IMR-90 (cell line): ENCODE data around the gene BRCC3. TPM values are rescaled to one million over a fixed set of nuclear protein-coding genes. Genes with fewer than 3 reads are reported as not detected.

Source experiments
- ATAC-seq: fragments of 200-7000 bp; cut with Tn5 transposase; 2 replicates; pipeline ENCODE4 v1.9.1; 2020; ENCODE audit warnings: low read depth, mild to moderate bottlenecking, moderate library complexity
- BruUV-seq: library from RNA; stranded (reverse); fragments of 400-500 nt; replicated peaks from 2 replicates; lab custom pipeline; 2021; lab: Mats Ljungman, UMichigan
- CTCF ChIA-PET: fragments of 300-600 bp; formaldehyde crosslinking; extraction: SDS; loops from one replicate; lab custom pipeline; 2021; ENCODE audit warnings: antibody characterized with exemption; lab: Yijun Ruan, JAX
- POLR2A ChIA-PET: fragments of 300-600 bp; sonication (Branson Sonifier 250); formaldehyde crosslinking; loops from one replicate; lab custom pipeline; 2022; ENCODE audit warnings: antibody characterized with exemption; ENCODE audit not compliant: unreplicated experiment; lab: Charles Lee
- DNase-seq: peaks from one replicate; pipeline ENCODE4 v3.0.0; 2013
- H2AFZ ChIP-seq: replicated peaks from 2 replicates; pipeline ENCODE3; 2013; ENCODE audit warnings: low read length, mild to moderate bottlenecking; ENCODE audit not compliant: poor library complexity
- H2AK5ac ChIP-seq: 2 replicates; pipeline ENCODE4 v1.6.1; 2013; ENCODE audit warnings: low read depth, low read length, inconsistent platforms
- H2AK9ac ChIP-seq: replicated peaks from 2 replicates; pipeline ENCODE3; 2013; ENCODE audit warnings: mild to moderate bottlenecking, low read depth, low read length, moderate library complexity; ENCODE audit not compliant: poor library complexity
- H2BK120ac ChIP-seq: 2 replicates; pipeline ENCODE4 v1.6.1; 2013; ENCODE audit warnings: low read depth, low read length, inconsistent platforms
- H2BK15ac ChIP-seq: 3 replicates; pipeline ENCODE4 v1.6.1; 2013; ENCODE audit warnings: low read depth, low read length, inconsistent platforms
- H2BK20ac ChIP-seq: 2 replicates; pipeline ENCODE4 v1.6.1; 2013; ENCODE audit warnings: low read depth, mild to moderate bottlenecking, inconsistent platforms, low read length, moderate library complexity
- H2BK5ac ChIP-seq: 2 replicates; pipeline ENCODE4 v1.6.1; 2013; ENCODE audit warnings: mild to moderate bottlenecking, low read depth, low read length, inconsistent platforms; ENCODE audit not compliant: poor library complexity, severe bottlenecking
- H3K14ac ChIP-seq: replicated peaks from 2 replicates; pipeline ENCODE4 v1.6.1; 2013; ENCODE audit warnings: low read depth, low read length, inconsistent platforms
- H3K18ac ChIP-seq: 2 replicates; pipeline ENCODE4 v1.6.1; 2013; ENCODE audit warnings: low read depth, low read length, control low read depth
- H3K23ac ChIP-seq: 2 replicates; pipeline ENCODE4 v1.6.1; 2013; ENCODE audit warnings: low read depth, low read length, inconsistent platforms
- H3K27ac ChIP-seq: 2 replicates; pipeline ENCODE4 v1.5.1; 2013; ENCODE audit warnings: mild to moderate bottlenecking, control low read depth, low read length; ENCODE audit not compliant: insufficient read depth
- H3K27me3 ChIP-seq: 2 replicates; pipeline ENCODE4 v1.6.1; 2013; ENCODE audit warnings: low read length; ENCODE audit not compliant: control insufficient read depth, insufficient read depth
- H3K36me3 ChIP-seq: 2 replicates; pipeline ENCODE4 v1.6.1; 2013; ENCODE audit warnings: low read length, mixed read lengths; ENCODE audit not compliant: control insufficient read depth, insufficient read depth
- H3K4ac ChIP-seq: 2 replicates; pipeline ENCODE4 v1.6.1; 2013; ENCODE audit warnings: low read depth, low read length, inconsistent platforms
- H3K4me1 ChIP-seq: 2 replicates; pipeline ENCODE4 v1.6.1; 2013; ENCODE audit warnings: low read length, mixed read lengths; ENCODE audit not compliant: control insufficient read depth, insufficient read depth
- H3K4me2 ChIP-seq: 2 replicates; pipeline ENCODE4 v1.6.1; 2013; ENCODE audit warnings: low read depth, mild to moderate bottlenecking, control low read depth, low read length, moderate library complexity
- H3K4me3 ChIP-seq: 2 replicates; pipeline ENCODE4 v1.5.1; 2013; ENCODE audit warnings: low read depth, mild to moderate bottlenecking, control low read depth, low read length, moderate library complexity; ENCODE audit not compliant: insufficient read depth
- H3K56ac ChIP-seq: 2 replicates; pipeline ENCODE4 v1.6.1; 2013; ENCODE audit warnings: low read length, inconsistent platforms; ENCODE audit not compliant: insufficient read depth; ENCODE audit errors: extremely low read depth
- H3K79me1 ChIP-seq, 2 experiments: 2 replicates each; pipeline ENCODE4 v1.6.1; 2013; ENCODE audit warnings: low read length in 2 of 2, inconsistent platforms in 1 of 2, low read depth in 1 of 2
- H3K9ac ChIP-seq: 2 replicates; pipeline ENCODE4 v1.6.1; 2013; ENCODE audit warnings: low read depth, low read length, control low read depth
- H3K9me1 ChIP-seq: 2 replicates; pipeline ENCODE4 v1.6.1; 2013; ENCODE audit warnings: low read length, inconsistent platforms; ENCODE audit not compliant: insufficient read depth
- H3K9me3 ChIP-seq: 2 replicates; pipeline ENCODE4 v1.6.1; 2013; ENCODE audit warnings: low read length; ENCODE audit not compliant: control insufficient read depth, insufficient read depth
- H4K20me1 ChIP-seq: 2 replicates; pipeline ENCODE4 v1.6.1; 2013; ENCODE audit warnings: low read length, inconsistent platforms; ENCODE audit not compliant: insufficient read depth
- H4K5ac ChIP-seq: 2 replicates; pipeline ENCODE4 v1.6.1; 2013; ENCODE audit warnings: mild to moderate bottlenecking, low read depth, low read length, control low read depth
- H4K8ac ChIP-seq, 2 experiments: 2 replicates each; pipeline ENCODE4 v1.6.1; 2013; ENCODE audit warnings: low read depth in 2 of 2, low read length in 2 of 2, control low read depth in 1 of 2, inconsistent platforms in 1 of 2
- H4K91ac ChIP-seq: 2 replicates; pipeline ENCODE4 v1.6.1; 2013; ENCODE audit warnings: low read depth, low read length, inconsistent platforms; ENCODE audit not compliant: insufficient read depth
- BHLHE40 ChIP-seq: fragments of 150-350 bp; IDR thresholded peaks from 2 replicates; pipeline ENCODE4 v1.6.1; 2016; ENCODE audit warnings: mild to moderate bottlenecking, low read depth, low read length
- CEBPB ChIP-seq: IDR thresholded peaks from 2 replicates; pipeline ENCODE4 v1.6.1; 2012; ENCODE audit warnings: low read depth, low read length, improper control_type of control experiment
- FOS ChIP-seq: fragments of 150-350 bp; IDR thresholded peaks from 2 replicates; pipeline ENCODE4 v1.6.1; 2016; ENCODE audit warnings: low read depth, low read length
- MAFK ChIP-seq: IDR thresholded peaks from 2 replicates; pipeline ENCODE4 v1.6.1; 2012; ENCODE audit warnings: low read depth, low read length, improper control_type of control experiment
- MAZ ChIP-seq: IDR thresholded peaks from 2 replicates; pipeline ENCODE4 v1.6.1; 2012; ENCODE audit warnings: low read depth, mild to moderate bottlenecking, low read length, improper control_type of control experiment, moderate library complexity, borderline replicate concordance
- POLR2A ChIP-seq: IDR thresholded peaks from 2 replicates; pipeline ENCODE4 v1.6.1; 2012; ENCODE audit warnings: mild to moderate bottlenecking, low read depth, low read length
- RFX5 ChIP-seq: IDR thresholded peaks from 2 replicates; pipeline ENCODE4 v1.8.0; 2012; ENCODE audit warnings: low read depth, mild to moderate bottlenecking, low read length, moderate library complexity
- SMC3 ChIP-seq: fragments of 150-350 bp; IDR thresholded peaks from 2 replicates; pipeline ENCODE4 v1.6.1; 2016; ENCODE audit warnings: low read depth, mild to moderate bottlenecking, antibody characterized with exemption, low read length, moderate library complexity
- WGBS, 2 experiments: methylation state at CpG; one replicate each; pipeline versions ENCODE4 v1.1.5 to v1.1.7; 2013; ENCODE audit warnings: missing lambda C conversion rate in 2 of 2; ENCODE audit not compliant: insufficient read length in 1 of 2; ENCODE audit errors: extremely low coverage in 2 of 2; 5-methylcytosine and 5-hydroxymethylcytosine counted together
- dilution Hi-C: fragments of 300-500 bp; cut with HindIII; formaldehyde crosslinking; loops from one replicate; pipeline ENCODE4 v1.14.3; 2018; ENCODE audit warnings: low sequenced_read_pairs; ENCODE audit not compliant: unreplicated experiment
- in situ Hi-C: fragments of 300-500 bp; cut with MboI; formaldehyde crosslinking; loops from 3 replicates; pipeline ENCODE4 v1.14.3; 2019; ENCODE audit warnings: low sequenced_read_pairs, inconsistent platforms, mixed read lengths
- intact Hi-C: fragments of 100-400 bp; cut with micrococcal nuclease; formaldehyde crosslinking; loops from 2 replicates; pipeline ENCODE4 v1.10.0; 2022
- polyA plus RNA-seq, 3 experiments: library from polyadenylated mRNA; depleted of rRNA; stranded (reverse); fragments of >200 nt; gene quantifications; 2 replicates each; pipeline ENCODE4 v1.2.3, GENCODE V29; 2012; ENCODE audit warnings: low replicate concordance in 1 of 3
- total RNA-seq: library from RNA; depleted of rRNA; stranded (reverse); fragments of >200 nt; gene quantifications from 2 replicates; pipeline ENCODE4 v1.2.3, GENCODE V29; 2012
- TF ChIP-seq, protein P1 (sequence below): fragments of 150-350 bp; IDR thresholded peaks from 2 replicates; pipeline ENCODE4 v1.6.1; 2016; ENCODE audit warnings: low read depth, mild to moderate bottlenecking, low read length, moderate library complexity, borderline replicate concordance
- TF ChIP-seq, protein P2 (sequence below): fragments of 150-350 bp; IDR thresholded peaks from 2 replicates; pipeline ENCODE4 v1.6.1; 2017; ENCODE audit warnings: mild to moderate bottlenecking, antibody characterized with exemption, low read length, low read depth

BRCC3 gene
- total and polyA plus RNA-seq, 2 of the 4 experiments (the other 2 are of a cell fraction): 14.4 to 24.7 TPM

DNA sequence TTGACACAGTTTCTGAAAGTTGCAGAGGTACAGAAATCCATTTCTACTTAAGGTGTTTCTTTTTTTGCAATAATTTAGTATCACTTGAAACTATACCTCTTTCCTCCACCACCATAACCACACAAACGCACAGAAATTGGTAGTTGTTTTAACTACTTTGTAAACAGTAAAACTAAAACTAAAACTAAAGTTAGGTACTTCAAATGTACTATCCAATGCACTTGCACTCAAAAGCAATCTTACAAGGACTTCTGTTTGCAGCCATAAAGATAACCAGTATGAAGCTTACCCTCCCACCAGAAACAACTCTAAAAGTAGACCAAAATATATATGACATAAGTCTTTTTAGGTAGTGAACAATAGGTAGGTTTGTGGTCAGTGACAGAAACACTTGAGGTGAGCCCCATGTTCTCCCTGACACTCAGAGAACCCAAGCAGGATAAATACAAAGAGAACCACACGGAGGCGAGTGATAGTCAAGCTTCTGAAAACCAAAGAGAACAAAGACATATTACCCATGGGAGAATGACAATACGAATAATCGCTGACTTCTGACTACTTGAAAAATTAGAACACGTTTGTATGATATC is 72.7 kb downstream of the BRCC3 start:
- dilution Hi-C loops: no loop called here
- H3K14ac ChIP-seq: no peak overlapping the region
- H3K36me3 ChIP-seq: no peaks in the 10 kb centered on the region
- no peak overlapping the region for H2AK5ac ChIP-seq
- H3K79me1 ChIP-seq: no peaks in the 10 kb centered on the region
- no peaks in the 10 kb centered on the region for H3K27me3 ChIP-seq
- intact Hi-C loops: no loop called here
- H3K23ac ChIP-seq: no peak overlapping the region
- no peak overlapping the region for H3K18ac ChIP-seq
- H2BK20ac ChIP-seq: no peak overlapping the region
- H3K9me1 ChIP-seq: no peaks in the 10 kb centered on the region
- DNase-seq: no peak
- no peaks in the 10 kb centered on the region for H3K4me1 ChIP-seq
- H4K8ac ChIP-seq: no peak overlapping the region
- H4K5ac ChIP-seq: no peak overlapping the region
- no peaks in the 10 kb centered on the region for H3K9me3 ChIP-seq
- no peak overlapping the region for H3K56ac ChIP-seq
- TF ChIP-seq, protein P1, sequence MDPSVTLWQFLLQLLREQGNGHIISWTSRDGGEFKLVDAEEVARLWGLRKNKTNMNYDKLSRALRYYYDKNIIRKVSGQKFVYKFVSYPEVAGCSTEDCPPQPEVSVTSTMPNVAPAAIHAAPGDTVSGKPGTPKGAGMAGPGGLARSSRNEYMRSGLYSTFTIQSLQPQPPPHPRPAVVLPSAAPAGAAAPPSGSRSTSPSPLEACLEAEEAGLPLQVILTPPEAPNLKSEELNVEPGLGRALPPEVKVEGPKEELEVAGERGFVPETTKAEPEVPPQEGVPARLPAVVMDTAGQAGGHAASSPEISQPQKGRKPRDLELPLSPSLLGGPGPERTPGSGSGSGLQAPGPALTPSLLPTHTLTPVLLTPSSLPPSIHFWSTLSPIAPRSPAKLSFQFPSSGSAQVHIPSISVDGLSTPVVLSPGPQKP: no peak
- TF ChIP-seq FOS: no peak
- TF ChIP-seq, protein P2, sequence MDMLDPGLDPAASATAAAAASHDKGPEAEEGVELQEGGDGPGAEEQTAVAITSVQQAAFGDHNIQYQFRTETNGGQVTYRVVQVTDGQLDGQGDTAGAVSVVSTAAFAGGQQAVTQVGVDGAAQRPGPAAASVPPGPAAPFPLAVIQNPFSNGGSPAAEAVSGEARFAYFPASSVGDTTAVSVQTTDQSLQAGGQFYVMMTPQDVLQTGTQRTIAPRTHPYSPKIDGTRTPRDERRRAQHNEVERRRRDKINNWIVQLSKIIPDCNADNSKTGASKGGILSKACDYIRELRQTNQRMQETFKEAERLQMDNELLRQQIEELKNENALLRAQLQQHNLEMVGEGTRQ: no peak
- TF ChIP-seq POLR2A: no peak
- no peak for TF ChIP-seq RFX5
- no peak for TF ChIP-seq BHLHE40
- no peak for TF ChIP-seq MAFK
- TF ChIP-seq CEBPB: no peak
- no peak for TF ChIP-seq MAZ
- no peak for TF ChIP-seq SMC3
- H3K4ac ChIP-seq: no peak overlapping the region
- H2BK5ac ChIP-seq: no peak overlapping the region
- H3K9ac ChIP-seq: no peak overlapping the region
- WGBS, 2 experiments: 20% methylated on average over 1 of the region's 6 CpGs; no CpG with 5 or more reads in 1 of the 2 experiments
- H2AK9ac ChIP-seq: no peak overlapping the region
- H2AFZ ChIP-seq: no peak overlapping the region
- H3K27ac ChIP-seq: no peak overlapping the region
- H4K91ac ChIP-seq: no peak overlapping the region
- in situ Hi-C loops: no loop called here
- H3K4me2 ChIP-seq: no peak overlapping the region
- no peak for ATAC-seq
- POLR2A ChIA-PET: no interaction called here
- H3K4me3 ChIP-seq: no peak overlapping the region
- no peaks in the 10 kb centered on the region for H4K20me1 ChIP-seq
- no TSS peak for BruUV-seq
- CTCF ChIA-PET: no interaction called here
- H2BK120ac ChIP-seq: no peak overlapping the region
- no peak overlapping the region for H2BK15ac ChIP-seq
